Measurements from ENCODE around the gene KLK13. TPM values are rescaled to one million over a fixed set of nuclear protein-coding genes. Genes with fewer than 3 reads are reported as not detected.

Gene KLK13
- polyA plus RNA-seq, 3 donors, result not detected

DNA sequence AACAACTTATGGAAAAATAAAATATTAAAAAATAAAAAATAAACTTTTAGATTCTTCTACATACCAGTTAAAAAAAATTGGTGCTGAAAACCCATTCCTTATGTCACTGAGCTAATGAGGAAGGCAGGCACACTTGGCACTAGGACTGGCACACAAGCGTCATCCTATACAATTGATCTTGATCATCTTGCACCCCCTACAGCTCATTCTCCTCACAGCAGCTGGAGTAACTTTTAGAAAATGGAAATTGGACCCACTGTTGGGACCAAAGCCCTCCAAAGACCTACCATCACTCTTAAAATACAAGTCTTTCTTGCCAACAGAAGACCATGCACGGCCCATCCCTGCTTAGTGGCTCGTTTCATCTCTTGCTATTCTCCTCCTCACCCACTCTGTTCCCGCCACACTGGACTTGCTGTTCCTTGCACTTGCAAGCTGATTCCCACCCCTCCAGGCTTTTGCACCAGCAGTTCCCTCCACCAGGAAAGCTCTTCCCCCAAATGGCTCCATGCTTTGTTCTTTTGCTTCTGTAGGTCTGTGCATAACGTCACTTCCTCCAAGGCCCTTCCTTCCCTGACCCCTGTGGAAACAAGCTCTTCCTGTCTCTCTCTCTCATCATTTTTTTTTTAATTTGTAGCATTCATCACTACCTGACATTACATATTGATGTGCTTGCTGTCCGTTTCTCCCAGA lies 31.7 kb upstream of the KLK13 start:
- H3K9ac ChIP-seq (ENCODE audit: insufficient read depth, low read length, poor library complexity, severe bottlenecking), result no peak overlapping the region
- Mint-ChIP-seq H3K9me3 (peaks cover 0 to 3% (median 0%) of the 10 kb centered on the region in 7 donors), H3K4me3 (no peak overlapping the region), H3K36me3 (peaks cover 22 to 42% of the 10 kb centered on the region in 2 donors), H3K4me1 (peaks cover 19% of the 10 kb centered on the region), H3K27me3 (ENCODE audit: low read depth in 3 of 3) (peaks cover 3 to 10% (median 5%) of the 10 kb centered on the region in 3 donors), H3K27ac (peak overlapping the region in 2 of 7 donors; percentile 36 to 80)
- H3K9me3 ChIP-seq (replicated peaks in 1 of 2; ENCODE audit: control insufficient read depth in 1 of 2, insufficient read depth in 1 of 2, low read length in 2 of 2), result no peaks in the 10 kb centered on the region
- intact Hi-C loops (cut with micrococcal nuclease), result no loop called here
- TF ChIP-seq, protein P1, sequence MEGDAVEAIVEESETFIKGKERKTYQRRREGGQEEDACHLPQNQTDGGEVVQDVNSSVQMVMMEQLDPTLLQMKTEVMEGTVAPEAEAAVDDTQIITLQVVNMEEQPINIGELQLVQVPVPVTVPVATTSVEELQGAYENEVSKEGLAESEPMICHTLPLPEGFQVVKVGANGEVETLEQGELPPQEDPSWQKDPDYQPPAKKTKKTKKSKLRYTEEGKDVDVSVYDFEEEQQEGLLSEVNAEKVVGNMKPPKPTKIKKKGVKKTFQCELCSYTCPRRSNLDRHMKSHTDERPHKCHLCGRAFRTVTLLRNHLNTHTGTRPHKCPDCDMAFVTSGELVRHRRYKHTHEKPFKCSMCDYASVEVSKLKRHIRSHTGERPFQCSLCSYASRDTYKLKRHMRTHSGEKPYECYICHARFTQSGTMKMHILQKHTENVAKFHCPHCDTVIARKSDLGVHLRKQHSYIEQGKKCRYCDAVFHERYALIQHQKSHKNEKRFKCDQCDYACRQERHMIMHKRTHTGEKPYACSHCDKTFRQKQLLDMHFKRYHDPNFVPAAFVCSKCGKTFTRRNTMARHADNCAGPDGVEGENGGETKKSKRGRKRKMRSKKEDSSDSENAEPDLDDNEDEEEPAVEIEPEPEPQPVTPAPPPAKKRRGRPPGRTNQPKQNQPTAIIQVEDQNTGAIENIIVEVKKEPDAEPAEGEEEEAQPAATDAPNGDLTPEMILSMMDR (IDR thresholded peaks at IDR 0.05), result no peak
- no peak for DNase-seq
- no peak overlapping the region for H3K4me2 ChIP-seq (replicated peaks; ENCODE audit: extremely low read depth, low read length, poor library complexity, severe bottlenecking)
- WGBS (ENCODE audit: insufficient coverage), result 81% methylated on average over 6 of the region's 6 CpGs
- H3K79me2 ChIP-seq (ENCODE audit: insufficient read depth, low read length), result peaks cover 5% of the 10 kb centered on the region
- H3K4me1 ChIP-seq (ENCODE audit: control insufficient read depth in 1 of 2, insufficient read depth in 2 of 2, low read length in 2 of 2), result peaks cover 10 to 13% of the 10 kb centered on the region in 2 donors
- peaks cover 6 to 34% of the 10 kb centered on the region in 2 donors for H3K36me3 ChIP-seq (replicated peaks in 1 of 2; ENCODE audit: control insufficient read depth in 1 of 2, insufficient read depth in 2 of 2, low read length in 2 of 2)
- no peak overlapping the region for H3K4me3 ChIP-seq (replicated peaks in 1 of 3; ENCODE audit: low read depth in 2 of 3, low read length in 3 of 3)
- peak overlapping the region in 1 of 2 donors; percentile 62 for H3K27ac ChIP-seq (ENCODE audit: low read depth in 1 of 2, low read length in 2 of 2)
- peaks cover 12% of the 10 kb centered on the region for H4K20me1 ChIP-seq (ENCODE audit: insufficient read depth, low read length)
- no peaks in the 10 kb centered on the region for H3K27me3 ChIP-seq (ENCODE audit: control insufficient read depth in 2 of 2, insufficient read depth in 2 of 2, low read length in 2 of 2)
- H2AFZ ChIP-seq (ENCODE audit: insufficient read depth, low read depth, low read length, poor library complexity, severe bottlenecking), result peak overlapping the region; percentile 6

DNA sequence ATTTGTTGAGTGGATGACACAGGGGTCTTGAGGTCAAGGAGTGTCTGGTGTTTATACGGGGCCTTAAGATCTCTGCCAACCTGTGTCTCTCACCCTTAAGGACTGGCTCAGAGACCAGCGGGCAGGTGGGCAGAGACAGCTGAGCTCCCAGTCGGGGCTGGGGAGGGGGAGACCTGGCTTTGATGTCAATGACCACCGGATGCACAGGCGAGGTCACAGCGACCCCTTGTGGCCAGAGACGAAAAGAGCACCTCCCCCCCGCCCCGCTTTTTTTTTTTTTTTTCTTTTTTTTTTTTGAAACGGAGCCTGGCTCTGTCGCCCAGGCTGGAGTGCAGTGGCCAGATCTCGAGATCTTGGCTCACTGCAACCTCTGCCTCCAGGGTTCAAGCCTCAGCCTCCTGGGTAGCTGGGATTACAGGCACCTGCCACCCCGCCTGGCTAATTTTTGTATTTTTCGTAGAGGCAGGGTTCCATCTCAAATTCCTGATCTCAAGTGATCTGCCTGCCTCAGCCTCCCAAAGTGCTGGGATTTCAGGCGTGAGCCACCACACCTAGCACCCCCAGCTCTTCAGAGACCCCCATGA lies 29.9 kb upstream of the KLK13 start:
- no peak overlapping the region for H3K4me3 ChIP-seq (replicated peaks in 1 of 3; ENCODE audit: low read depth in 2 of 3, low read length in 3 of 3)
- peaks cover 5 to 15% (median 9%) of the 10 kb centered on the region in 3 donors for H3K27me3 Mint-ChIP-seq (ENCODE audit: low read depth in 3 of 3)
- H3K27ac Mint-ChIP-seq, result no peak overlapping the region
- no peak overlapping the region for H3K4me2 ChIP-seq (replicated peaks; ENCODE audit: extremely low read depth, low read length, poor library complexity, severe bottlenecking)
- H3K4me1 ChIP-seq (ENCODE audit: control insufficient read depth in 1 of 2, insufficient read depth in 2 of 2, low read length in 2 of 2), result peaks cover 10 to 13% of the 10 kb centered on the region in 2 donors
- peaks cover 12% of the 10 kb centered on the region for H3K4me1 Mint-ChIP-seq
- peaks cover 4% of the 10 kb centered on the region for H4K20me1 ChIP-seq (ENCODE audit: insufficient read depth, low read length)
- no peaks in the 10 kb centered on the region for H3K27me3 ChIP-seq (ENCODE audit: control insufficient read depth in 2 of 2, insufficient read depth in 2 of 2, low read length in 2 of 2)
- no peak overlapping the region for H3K27ac ChIP-seq (ENCODE audit: low read depth in 1 of 2, low read length in 2 of 2)
- H3K36me3 ChIP-seq (replicated peaks in 1 of 2; ENCODE audit: control insufficient read depth in 1 of 2, insufficient read depth in 2 of 2, low read length in 2 of 2), result peaks cover 6 to 16% of the 10 kb centered on the region in 2 donors
- peaks cover 11 to 27% of the 10 kb centered on the region in 2 donors for H3K36me3 Mint-ChIP-seq
- 70% methylated on average over 4 of the region's 15 CpGs for WGBS (ENCODE audit: insufficient coverage)
- no peak overlapping the region for H3K9ac ChIP-seq (ENCODE audit: insufficient read depth, low read length, poor library complexity, severe bottlenecking)
- no peaks in the 10 kb centered on the region for H3K9me3 ChIP-seq (replicated peaks in 1 of 2; ENCODE audit: control insufficient read depth in 1 of 2, insufficient read depth in 1 of 2, low read length in 2 of 2)
- no peak overlapping the region for H2AFZ ChIP-seq (ENCODE audit: insufficient read depth, low read depth, low read length, poor library complexity, severe bottlenecking)
- TF ChIP-seq, protein P1 (IDR thresholded peaks at IDR 0.05), result peak; percentile 83
- intact Hi-C loops (cut with micrococcal nuclease), result no loop called here
- H3K4me3 Mint-ChIP-seq, result no peak overlapping the region
- peaks cover 0 to 3% (median 0%) of the 10 kb centered on the region in 7 donors for H3K9me3 Mint-ChIP-seq
- DNase-seq, result peak in 2 of 3 donors; percentile 10 to 41
- H3K79me2 ChIP-seq (ENCODE audit: insufficient read depth, low read length), result peaks cover 5% of the 10 kb centered on the region
